Measurements from ENCODE around the gene TOR1AIP1. TPM values are rescaled to one million over a fixed set of nuclear protein-coding genes. Genes with fewer than 3 reads are reported as not detected.

The TOR1AIP1 gene
- total RNA-seq, 2 donors from 2014 or later = 18.1 to 26.2 TPM

DNA sequence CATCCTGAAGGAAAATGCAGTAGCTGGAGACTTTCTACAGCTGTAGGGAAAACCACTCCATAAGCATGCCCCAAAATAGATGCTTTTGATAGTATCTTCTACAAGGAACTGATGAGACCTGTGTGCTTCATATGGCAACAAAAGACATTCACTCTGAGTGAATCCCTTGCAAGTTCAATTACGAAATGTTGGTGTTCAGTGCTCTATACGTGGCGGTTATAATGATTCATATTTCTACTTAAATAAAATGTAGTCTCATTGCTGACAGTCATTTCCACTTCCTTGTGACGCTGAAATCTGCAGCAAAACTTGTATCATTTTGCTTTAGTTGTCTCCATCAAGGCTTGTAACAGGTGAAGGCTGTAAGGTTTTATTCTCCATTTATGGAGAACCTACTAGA lies 25.1 kb upstream of the TOR1AIP1 start:
- Mint-ChIP-seq H3K9me3 (no peaks in the 10 kb centered on the region), H3K36me3 (ENCODE audit: low read depth) (peaks cover 12% of the 10 kb centered on the region), H3K27ac (no peak overlapping the region), H3K4me3 (no peak overlapping the region), H3K27me3 (ENCODE audit: insufficient read depth) (no peaks in the 10 kb centered on the region), H3K4me1 (no peaks in the 10 kb centered on the region)
- WGBS, 2 experiments (ENCODE audit: insufficient coverage in 1 of 2, insufficient read length in 1 of 2) = 91% methylated on average over 4 of the region's 4 CpGs; no CpG with 5 or more reads in 1 of the 2 experiments
- Histone ChIP-seq H3K27ac (ENCODE audit: low read depth, low read length) (no peak overlapping the region), H3K36me3 (ENCODE audit: control insufficient read depth, insufficient read depth, low read length) (peaks cover 36% of the 10 kb centered on the region), H3K9me3 (ENCODE audit: control insufficient read depth, low read length) (no peaks in the 10 kb centered on the region), H3K27me3 (ENCODE audit: control insufficient read depth, insufficient read depth, low read length, poor library complexity, severe bottlenecking) (no peaks in the 10 kb centered on the region), H3K9ac (ENCODE audit: extremely low read depth, low read length, poor library complexity, severe bottlenecking) (no peak overlapping the region), H3K4me3 (ENCODE audit: low read length) (no peak overlapping the region), H3K4me1 (ENCODE audit: control insufficient read depth, insufficient read depth, low read length) (no peaks in the 10 kb centered on the region)
- TF ChIP-seq, protein P1, sequence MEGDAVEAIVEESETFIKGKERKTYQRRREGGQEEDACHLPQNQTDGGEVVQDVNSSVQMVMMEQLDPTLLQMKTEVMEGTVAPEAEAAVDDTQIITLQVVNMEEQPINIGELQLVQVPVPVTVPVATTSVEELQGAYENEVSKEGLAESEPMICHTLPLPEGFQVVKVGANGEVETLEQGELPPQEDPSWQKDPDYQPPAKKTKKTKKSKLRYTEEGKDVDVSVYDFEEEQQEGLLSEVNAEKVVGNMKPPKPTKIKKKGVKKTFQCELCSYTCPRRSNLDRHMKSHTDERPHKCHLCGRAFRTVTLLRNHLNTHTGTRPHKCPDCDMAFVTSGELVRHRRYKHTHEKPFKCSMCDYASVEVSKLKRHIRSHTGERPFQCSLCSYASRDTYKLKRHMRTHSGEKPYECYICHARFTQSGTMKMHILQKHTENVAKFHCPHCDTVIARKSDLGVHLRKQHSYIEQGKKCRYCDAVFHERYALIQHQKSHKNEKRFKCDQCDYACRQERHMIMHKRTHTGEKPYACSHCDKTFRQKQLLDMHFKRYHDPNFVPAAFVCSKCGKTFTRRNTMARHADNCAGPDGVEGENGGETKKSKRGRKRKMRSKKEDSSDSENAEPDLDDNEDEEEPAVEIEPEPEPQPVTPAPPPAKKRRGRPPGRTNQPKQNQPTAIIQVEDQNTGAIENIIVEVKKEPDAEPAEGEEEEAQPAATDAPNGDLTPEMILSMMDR (conservative IDR thresholded peaks at IDR 0.05) = no peak
- DNase-seq = no peak

DNA sequence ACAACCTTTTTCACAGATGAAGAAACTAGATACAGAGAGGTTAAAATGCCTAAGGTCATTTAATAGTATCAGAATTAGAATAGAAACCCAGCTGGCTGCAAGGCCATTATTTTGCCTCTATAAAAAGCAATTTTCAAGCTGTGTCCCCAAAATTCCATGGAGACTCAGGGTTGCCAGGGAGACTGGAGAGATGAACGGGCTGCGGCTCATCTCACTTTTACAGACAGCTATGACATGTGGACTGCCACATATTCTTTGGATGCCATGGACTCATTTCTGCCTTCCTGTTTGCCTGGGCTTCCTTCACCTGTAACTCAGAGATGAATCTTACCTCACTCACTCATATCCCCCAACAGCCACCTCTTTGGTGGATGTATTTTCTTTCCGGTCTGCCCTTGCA lies 21.4 kb upstream of the TOR1AIP1 start:
- Histone ChIP-seq H3K4me1 (ENCODE audit: control insufficient read depth, insufficient read depth, low read length) (no peaks in the 10 kb centered on the region), H3K9ac (ENCODE audit: extremely low read depth, low read length, poor library complexity, severe bottlenecking) (no peak overlapping the region), H3K9me3 (ENCODE audit: control insufficient read depth, low read length) (no peaks in the 10 kb centered on the region), H3K27ac (ENCODE audit: low read depth, low read length) (no peak overlapping the region), H3K4me3 (ENCODE audit: low read length) (no peak overlapping the region), H3K27me3 (ENCODE audit: control insufficient read depth, insufficient read depth, low read length, poor library complexity, severe bottlenecking) (no peaks in the 10 kb centered on the region), H3K36me3 (ENCODE audit: control insufficient read depth, insufficient read depth, low read length) (peaks cover 60% of the 10 kb centered on the region)
- TF ChIP-seq, protein P1 (conservative IDR thresholded peaks at IDR 0.05) = no peak
- WGBS, 2 experiments (ENCODE audit: insufficient coverage in 1 of 2, insufficient read length in 1 of 2) = 96% methylated on average over 3 of the region's 3 CpGs; no CpG with 5 or more reads in 1 of the 2 experiments
- Mint-ChIP-seq H3K36me3 (ENCODE audit: low read depth) (peaks cover 36% of the 10 kb centered on the region), H3K4me3 (no peak overlapping the region), H3K4me1 (no peaks in the 10 kb centered on the region), H3K9me3 (no peaks in the 10 kb centered on the region), H3K27ac (no peak overlapping the region), H3K27me3 (ENCODE audit: insufficient read depth) (no peaks in the 10 kb centered on the region)
- DNase-seq = no peak

DNA sequence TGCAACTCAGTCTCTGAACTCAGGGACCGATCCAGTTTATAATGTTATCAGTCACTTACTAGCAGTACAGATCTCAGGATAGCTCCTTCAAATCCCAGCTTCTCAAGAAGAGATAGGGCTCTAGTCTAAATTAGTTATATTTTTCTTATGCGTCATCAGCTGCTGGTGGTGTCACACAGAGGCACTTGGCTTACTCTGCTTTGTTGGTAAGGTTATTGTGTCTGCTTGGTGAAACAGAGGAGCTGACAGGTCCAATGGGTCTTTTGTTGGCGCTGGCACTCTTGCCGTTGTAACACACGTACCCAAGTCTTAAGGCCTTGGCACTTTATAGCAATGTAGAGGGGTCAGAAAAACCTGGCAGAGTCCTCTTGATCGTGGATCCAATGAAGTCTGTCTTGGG lies 16.7 kb upstream of the TOR1AIP1 start:
- no peak overlapping the region for H3K9ac ChIP-seq (ENCODE audit: extremely low read depth, low read length, poor library complexity, severe bottlenecking)
- WGBS, 2 experiments (ENCODE audit: insufficient coverage in 1 of 2, insufficient read length in 1 of 2) = 96 to 99% methylated on average over 6 of the region's 6 CpGs
- no peaks in the 10 kb centered on the region for H3K4me1 ChIP-seq (ENCODE audit: control insufficient read depth, insufficient read depth, low read length)
- no peaks in the 10 kb centered on the region for H3K9me3 ChIP-seq (ENCODE audit: control insufficient read depth, low read length)
- no peak overlapping the region for H3K27ac ChIP-seq (ENCODE audit: low read depth, low read length)
- no peak for DNase-seq
- no peak overlapping the region for H3K27ac Mint-ChIP-seq
- peaks cover 3% of the 10 kb centered on the region for H3K4me1 Mint-ChIP-seq
- H3K27me3 Mint-ChIP-seq (ENCODE audit: insufficient read depth) = no peaks in the 10 kb centered on the region
- H3K4me3 Mint-ChIP-seq = no peak overlapping the region
- H3K36me3 Mint-ChIP-seq (ENCODE audit: low read depth) = peaks cover 55% of the 10 kb centered on the region
- TF ChIP-seq, protein P1 (conservative IDR thresholded peaks at IDR 0.05) = no peak
- no peak overlapping the region for H3K4me3 ChIP-seq (ENCODE audit: low read length)
- H3K27me3 ChIP-seq (ENCODE audit: control insufficient read depth, insufficient read depth, low read length, poor library complexity, severe bottlenecking) = no peaks in the 10 kb centered on the region
- H3K9me3 Mint-ChIP-seq = no peaks in the 10 kb centered on the region
- peaks cover 87% of the 10 kb centered on the region for H3K36me3 ChIP-seq (ENCODE audit: control insufficient read depth, insufficient read depth, low read length)

Measured in endodermal cell (in vitro differentiated cells).